HAP-1 (cell line): Measurements from ENCODE around the gene MROH7.

Experiments used
- DNase-seq, 2 experiments: peaks; one replicate each; pipeline ENCODE4 v3.0.0-alpha.2; 2016 to 2020; ENCODE audit warnings: low spot score in 2 of 2
- H3K27me3 ChIP-seq: fragments of 250-450 bp; sonication (Bioruptor Pico); 2 replicates; pipeline ENCODE4 v1.5.1; 2020; ENCODE audit warnings: low read depth, mild to moderate bottlenecking, moderate library complexity
- H3K36me3 ChIP-seq: fragments of 250-450 bp; sonication (Bioruptor Pico); replicated peaks from 2 replicates; pipeline ENCODE4 v1.5.1; 2020; ENCODE audit warnings: mild to moderate bottlenecking
- H3K4me1 ChIP-seq: fragments of 250-450 bp; sonication (Bioruptor Pico); 2 replicates; pipeline ENCODE4 v1.5.1; 2020; ENCODE audit warnings: mild to moderate bottlenecking
- H3K4me3 ChIP-seq: fragments of 250-450 bp; sonication (Bioruptor Pico); 2 replicates; pipeline ENCODE4 v1.5.1; 2020; ENCODE audit warnings: mild to moderate bottlenecking, moderate library complexity
- H3K9me3 ChIP-seq: fragments of 250-450 bp; sonication (Bioruptor Pico); 2 replicates; pipeline ENCODE4 v1.5.1; 2020; ENCODE audit warnings: mild to moderate bottlenecking, moderate library complexity
- in situ Hi-C: fragments of 300-500 bp; cut with MboI; formaldehyde crosslinking; loops from 3 replicates; pipeline ENCODE4 v1.14.3; 2020; ENCODE audit warnings: low sequenced_read_pairs, inconsistent platforms, mixed read lengths

MROH7 gene

DNA sequence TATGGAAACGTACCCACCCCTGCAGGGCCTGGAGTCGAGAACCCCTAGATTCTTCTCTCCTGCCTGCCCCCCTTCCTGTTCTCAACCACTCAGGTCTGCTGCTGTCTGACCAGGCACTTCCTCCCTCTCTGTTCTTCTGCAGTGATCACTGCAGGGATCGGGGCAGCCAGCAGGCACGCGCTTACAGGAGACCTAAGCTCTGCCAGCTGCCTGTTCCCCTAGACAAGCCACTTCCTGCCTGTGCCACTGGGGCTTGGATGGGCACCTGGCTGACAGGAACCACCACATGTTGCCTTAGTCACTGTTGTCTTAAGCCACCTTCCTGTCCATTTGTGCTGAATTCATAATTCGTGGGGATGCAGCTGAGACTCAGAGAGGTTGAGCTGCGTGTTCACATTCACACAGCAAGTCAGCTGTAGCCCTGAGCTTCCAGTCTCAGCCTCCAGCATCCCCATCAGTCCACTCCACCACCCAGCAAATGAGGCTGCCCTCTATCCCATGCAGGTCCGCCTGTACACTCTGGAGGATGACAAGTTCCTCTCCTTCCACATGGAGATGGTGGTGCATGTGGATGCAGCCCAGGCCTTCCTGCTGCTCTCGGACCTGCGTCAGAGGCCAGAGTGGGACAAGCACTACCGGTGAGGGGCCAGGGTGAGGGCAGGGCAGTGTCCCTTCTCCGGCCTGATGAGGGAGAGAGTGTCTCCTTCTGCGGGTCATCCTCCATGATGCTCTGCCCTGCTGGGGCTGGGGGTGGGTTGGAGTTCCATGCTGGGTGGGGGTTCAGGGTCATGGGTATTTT lies 36.8 kb upstream of the MROH7 start:
- Histone ChIP-seq H3K27me3 (no peaks in the 10 kb centered on the region), H3K9me3 (no peaks in the 10 kb centered on the region), H3K4me1 (no peaks in the 10 kb centered on the region), H3K4me3 (no peak overlapping the region), H3K36me3 (no peaks in the 10 kb centered on the region)
- in situ Hi-C loops = no loop called here
- no peak for DNase-seq

DNA sequence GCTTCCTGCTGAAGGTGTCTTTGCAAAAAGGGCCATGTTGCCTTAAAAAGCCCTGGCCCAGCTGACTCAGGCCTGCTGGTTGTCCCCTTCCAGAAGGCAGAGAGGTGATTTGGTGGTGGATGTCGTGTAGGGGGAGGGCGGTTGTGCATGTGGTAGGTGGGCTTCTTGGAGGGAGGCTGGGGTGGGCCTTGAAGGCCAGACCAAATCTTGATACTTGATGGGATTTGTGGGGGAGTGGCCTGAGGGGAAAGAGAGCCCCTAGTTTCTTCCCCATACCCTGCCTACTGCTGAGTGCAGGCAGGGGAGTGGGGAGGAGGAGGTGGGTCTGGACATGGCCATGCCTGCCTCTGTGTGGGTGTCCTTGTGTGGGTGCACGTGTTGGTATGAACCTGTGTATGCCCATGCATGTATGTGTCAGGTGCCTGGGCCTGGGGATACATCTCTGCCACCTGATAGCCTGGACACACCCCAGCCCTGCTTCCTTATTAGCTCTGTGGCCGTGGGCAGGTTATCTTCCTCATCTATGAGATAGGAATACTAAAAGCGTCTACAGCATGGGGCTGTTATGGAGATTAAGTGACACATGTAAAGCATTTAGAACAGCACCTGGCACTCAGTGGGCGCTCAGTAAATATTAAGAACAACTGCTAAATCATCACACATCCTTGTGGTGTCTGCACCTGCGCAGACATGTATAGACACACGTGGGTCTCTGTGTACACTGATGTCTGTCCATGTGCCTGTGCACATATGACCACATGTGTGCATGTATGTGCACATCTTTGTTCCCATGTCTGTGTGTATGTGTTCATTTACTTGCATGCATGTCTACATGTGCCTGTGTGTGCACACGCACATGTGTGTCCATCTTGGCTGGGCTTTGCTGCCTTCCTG lies 35.2 kb upstream of the MROH7 start:
- Histone ChIP-seq H3K9me3 (no peaks in the 10 kb centered on the region), H3K27me3 (no peaks in the 10 kb centered on the region), H3K36me3 (no peaks in the 10 kb centered on the region), H3K4me1 (no peaks in the 10 kb centered on the region), H3K4me3 (no peak overlapping the region)
- DNase-seq = no peak
- in situ Hi-C loops = no loop called here

GRCh38 chr1:54606990-54607325 lies 34.6 kb upstream of the MROH7 start:
- DNase-seq = no peak
- H3K9me3 ChIP-seq = no peaks in the 10 kb centered on the region
- no peaks in the 10 kb centered on the region for H3K27me3 ChIP-seq
- no peak overlapping the region for H3K4me3 ChIP-seq
- H3K4me1 ChIP-seq = no peaks in the 10 kb centered on the region
- in situ Hi-C loops = no loop called here
- H3K36me3 ChIP-seq = no peaks in the 10 kb centered on the region

GRCh38 chr1:54607821-54608565 lies 33.6 kb upstream of the MROH7 start:
- Histone ChIP-seq H3K9me3 (no peaks in the 10 kb centered on the region), H3K36me3 (no peaks in the 10 kb centered on the region), H3K4me1 (no peaks in the 10 kb centered on the region), H3K4me3 (no peak overlapping the region), H3K27me3 (no peaks in the 10 kb centered on the region)
- in situ Hi-C loops = no loop called here
- DNase-seq = no peak

DNA sequence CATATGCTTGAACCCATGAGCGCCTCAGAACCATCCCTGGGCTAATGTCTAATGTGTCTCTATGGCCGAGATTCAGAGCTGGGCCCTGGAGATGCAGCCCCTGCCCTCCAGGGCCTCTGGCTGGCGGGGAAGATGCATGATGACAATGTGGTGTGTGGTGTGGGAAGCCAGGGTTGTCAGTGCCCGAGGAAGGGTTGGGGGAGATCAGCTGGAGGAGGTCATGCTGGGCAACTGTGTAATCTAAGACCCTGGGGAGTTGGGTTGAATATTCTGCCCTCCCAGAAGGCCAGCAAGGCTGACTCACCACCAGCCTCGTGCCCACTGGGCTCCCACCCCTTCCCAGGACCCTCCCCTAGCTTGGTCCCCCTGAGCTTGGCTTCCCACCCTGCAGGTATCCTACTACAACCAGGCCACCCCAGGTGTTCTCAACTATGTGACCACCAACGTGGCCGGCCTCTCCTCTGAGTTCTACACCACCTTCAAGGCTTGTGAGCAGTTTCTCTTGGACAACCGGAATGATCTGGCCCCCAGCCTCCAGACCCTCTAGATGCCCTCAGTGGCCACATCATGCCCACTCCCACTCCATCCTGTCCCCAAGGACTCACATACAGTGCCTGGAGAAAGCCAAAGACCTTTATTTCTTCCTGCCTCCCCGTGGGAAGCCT lies 32.9 kb upstream of the MROH7 start:
- no peak for DNase-seq
- Histone ChIP-seq H3K27me3 (no peaks in the 10 kb centered on the region), H3K9me3 (no peaks in the 10 kb centered on the region), H3K4me3 (no peak overlapping the region), H3K4me1 (no peaks in the 10 kb centered on the region), H3K36me3 (no peaks in the 10 kb centered on the region)
- in situ Hi-C loops = no loop called here

DNA sequence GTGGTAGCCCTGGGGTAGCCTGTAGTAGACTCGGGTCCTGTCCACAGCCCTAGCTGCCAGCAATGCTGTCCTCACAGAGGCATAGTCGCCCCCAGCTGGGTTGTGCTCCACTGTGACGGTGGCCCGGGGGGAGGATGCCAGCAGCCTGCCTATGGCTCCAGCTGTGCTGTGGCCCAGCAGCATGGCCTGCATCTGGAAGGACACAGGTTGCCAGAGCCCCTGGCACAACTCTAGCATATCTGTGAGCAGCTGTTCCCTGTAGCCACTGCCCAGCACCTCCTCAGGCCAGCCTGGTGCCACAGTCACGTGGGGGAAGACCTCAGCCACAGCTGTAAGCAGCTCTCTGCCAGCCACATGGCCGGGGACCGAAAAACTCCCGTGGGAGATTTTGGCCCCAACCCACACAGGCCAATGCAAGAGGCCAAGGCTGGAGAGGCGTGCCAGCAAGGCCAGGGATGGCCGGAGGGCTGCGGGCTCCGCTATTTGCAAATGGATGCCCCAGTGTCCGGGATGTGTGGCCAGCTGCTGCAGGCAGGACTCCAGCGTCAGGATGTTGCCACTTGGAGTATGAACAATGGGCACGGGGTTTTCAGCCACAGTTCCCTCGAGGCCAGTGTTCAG lies 32.2 kb upstream of the MROH7 start:
- in situ Hi-C loops = no loop called here
- no peaks in the 10 kb centered on the region for H3K4me1 ChIP-seq
- no peak overlapping the region for H3K4me3 ChIP-seq
- peak in 1 of 2 experiments; percentile 5 for DNase-seq
- H3K9me3 ChIP-seq = no peaks in the 10 kb centered on the region
- H3K27me3 ChIP-seq = no peaks in the 10 kb centered on the region
- no peaks in the 10 kb centered on the region for H3K36me3 ChIP-seq

GRCh38 chr1:54610048-54610447 lies 31.5 kb upstream of the MROH7 start:
- no peaks in the 10 kb centered on the region for H3K36me3 ChIP-seq
- DNase-seq = peak in 1 of 2 experiments; percentile 6
- in situ Hi-C loops = no loop called here
- H3K4me3 ChIP-seq = no peak overlapping the region
- H3K27me3 ChIP-seq = no peaks in the 10 kb centered on the region
- H3K9me3 ChIP-seq = no peaks in the 10 kb centered on the region
- H3K4me1 ChIP-seq = no peaks in the 10 kb centered on the region

GRCh38 chr1:54610601-54611580 lies 30.7 kb upstream of the MROH7 start:
- H3K27me3 ChIP-seq = no peaks in the 10 kb centered on the region
- H3K9me3 ChIP-seq = no peaks in the 10 kb centered on the region
- in situ Hi-C loops = no loop called here
- no peaks in the 10 kb centered on the region for H3K36me3 ChIP-seq
- peak in 1 of 2 experiments; percentile 4 for DNase-seq
- no peak overlapping the region for H3K4me3 ChIP-seq
- H3K4me1 ChIP-seq = no peaks in the 10 kb centered on the region

GRCh38 chr1:54611621-54612020 lies 30.0 kb upstream of the MROH7 start:
- Histone ChIP-seq H3K27me3 (no peaks in the 10 kb centered on the region), H3K36me3 (no peaks in the 10 kb centered on the region), H3K4me3 (no peak overlapping the region), H3K4me1 (no peaks in the 10 kb centered on the region), H3K9me3 (no peaks in the 10 kb centered on the region)
- in situ Hi-C loops = no loop called here
- peak in 1 of 2 experiments; percentile 4 for DNase-seq

GRCh38 chr1:54614024-54614423 lies 27.6 kb upstream of the MROH7 start:
- Histone ChIP-seq H3K9me3 (no peaks in the 10 kb centered on the region), H3K36me3 (no peaks in the 10 kb centered on the region), H3K4me3 (no peak overlapping the region), H3K4me1 (no peaks in the 10 kb centered on the region), H3K27me3 (no peaks in the 10 kb centered on the region)
- DNase-seq = peak in 1 of 2 experiments; percentile 2
- in situ Hi-C loops = no loop called here

DNA sequence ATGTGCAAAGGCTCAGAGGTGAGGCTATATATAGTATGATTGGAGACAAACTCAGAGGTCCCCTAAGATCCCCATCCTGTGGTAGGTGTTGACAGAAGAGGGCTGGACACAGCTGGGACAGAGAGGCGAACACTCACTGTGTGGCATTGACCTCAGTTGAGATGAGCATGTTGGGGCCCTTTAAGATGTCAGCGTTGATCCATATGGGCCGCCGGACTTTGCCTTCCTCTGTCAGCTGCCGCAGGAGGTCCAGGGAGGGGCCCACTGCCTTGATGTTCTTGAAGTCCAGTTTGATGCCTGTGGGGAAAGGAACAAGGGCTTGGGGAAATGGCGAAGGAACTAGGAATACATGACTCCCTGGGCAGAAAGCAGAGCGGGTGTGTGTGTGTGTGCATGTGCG lies 27.0 kb upstream of the MROH7 start:
- no peaks in the 10 kb centered on the region for H3K4me1 ChIP-seq
- in situ Hi-C loops = no loop called here
- no peaks in the 10 kb centered on the region for H3K27me3 ChIP-seq
- no peaks in the 10 kb centered on the region for H3K36me3 ChIP-seq
- H3K9me3 ChIP-seq = no peaks in the 10 kb centered on the region
- peak in 1 of 2 experiments; percentile 4 for DNase-seq
- no peak overlapping the region for H3K4me3 ChIP-seq

DNA sequence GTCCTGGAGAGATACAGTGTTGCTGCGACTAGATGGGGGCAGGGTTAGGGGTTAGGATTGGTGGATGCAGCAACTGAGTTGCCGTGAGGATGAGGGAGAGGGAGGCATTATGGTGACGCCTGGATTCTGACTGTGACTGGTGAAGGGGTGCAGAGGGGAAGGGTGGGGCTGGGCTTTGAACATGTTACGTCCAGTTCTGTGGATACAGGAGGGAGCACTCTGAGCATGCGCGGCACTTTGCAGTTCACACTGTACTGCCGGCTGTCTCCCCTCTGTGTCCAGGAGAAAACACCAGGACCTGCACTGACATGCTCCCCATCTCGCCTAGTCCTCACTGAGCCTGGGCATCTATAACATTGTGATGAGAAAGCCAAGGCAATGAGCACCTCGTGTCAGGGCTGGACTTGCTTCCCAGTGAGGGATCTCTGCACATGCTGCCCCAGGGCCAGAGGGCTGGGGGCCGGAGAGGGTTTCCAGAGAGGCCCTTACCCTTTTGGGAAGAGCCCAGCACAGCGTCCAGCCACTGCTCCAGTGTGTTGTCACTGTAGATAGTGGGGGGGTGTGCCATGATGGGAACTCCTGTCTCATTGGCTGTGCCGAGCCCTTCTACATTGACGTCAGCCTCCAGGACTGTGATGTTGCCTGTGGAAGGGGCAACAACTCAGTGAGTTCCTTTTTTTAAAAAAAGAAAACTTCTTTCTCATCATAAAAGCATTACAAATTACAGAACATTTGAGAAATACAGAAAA lies 25.9 kb upstream of the MROH7 start:
- in situ Hi-C loops = no loop called here
- H3K27me3 ChIP-seq = no peaks in the 10 kb centered on the region

More for the DNA sequence above, 25.9 kb upstream of the MROH7 start:
- DNase-seq = peak in 1 of 2 experiments; percentile 3
- Histone ChIP-seq H3K36me3 (no peaks in the 10 kb centered on the region), H3K4me3 (no peak overlapping the region), H3K4me1 (no peaks in the 10 kb centered on the region), H3K9me3 (no peaks in the 10 kb centered on the region)
